Neural cell (in vitro differentiated cells): ENCODE measurements around the gene ZCCHC17. TPM values are rescaled to one million over a fixed set of nuclear protein-coding genes. Genes with fewer than 3 reads are reported as not detected.

ENCODE experiments used
- H2AFZ ChIP-seq: fragments of 200-600, 300-800 bp; sonication (generic), shearing (Covaris generic); 2 replicates; pipeline ENCODE4 v1.6.0; 2014; ENCODE audit warnings: low read depth, mild to moderate bottlenecking, antibody characterized with exemption, low read length, moderate library complexity
- H3F3A ChIP-seq: fragments of 200-600 bp; shearing (Covaris generic); 2 replicates; pipeline ENCODE4 v1.6.1; 2016; ENCODE audit warnings: mild to moderate bottlenecking, moderate library complexity, mixed read lengths, antibody characterized with exemption, low read length; ENCODE audit not compliant: insufficient read depth, poor library complexity, severe bottlenecking
- H3K27ac ChIP-seq: fragments of 200-600, 300-800 bp; sonication (generic), shearing (Covaris generic); 2 replicates; pipeline ENCODE4 v1.5.1; 2014; ENCODE audit warnings: mild to moderate bottlenecking, low read length, moderate library complexity
- H3K27me3 ChIP-seq: fragments of 300-800, 200-600 bp; sonication (generic), shearing (Covaris generic); 2 replicates; pipeline ENCODE4 v1.6.0; 2014; ENCODE audit warnings: mild to moderate bottlenecking, low read depth, low read length, moderate library complexity; ENCODE audit not compliant: insufficient read depth
- H3K36me3 ChIP-seq: fragments of 300-800, 200-600 bp; sonication (generic), shearing (Covaris generic); 2 replicates; pipeline ENCODE4 v1.5.1; 2014; ENCODE audit warnings: mild to moderate bottlenecking, antibody characterized with exemption, low read length, moderate library complexity; ENCODE audit not compliant: insufficient read depth
- H3K4me2 ChIP-seq: fragments of 300-800, 200-600 bp; sonication (generic), shearing (Covaris generic); 2 replicates; pipeline ENCODE4 v1.6.0; 2014; ENCODE audit warnings: mild to moderate bottlenecking, low read length
- H3K4me3 ChIP-seq: fragments of 300-800, 200-600 bp; sonication (generic), shearing (Covaris generic); 2 replicates; pipeline ENCODE4 v1.5.1; 2014; ENCODE audit warnings: mild to moderate bottlenecking, low read length, moderate library complexity
- H3K79me2 ChIP-seq: fragments of 200-600 bp; shearing (Covaris generic); replicated peaks from 2 replicates; pipeline ENCODE4 v1.6.0; 2014; ENCODE audit warnings: mild to moderate bottlenecking, low read length, moderate library complexity; ENCODE audit not compliant: insufficient read depth
- H3K9ac ChIP-seq: fragments of 300-800, 200-600 bp; sonication (generic), shearing (Covaris generic); 2 replicates; pipeline ENCODE4 v1.6.1; 2016; ENCODE audit warnings: mild to moderate bottlenecking, low read length, mixed read lengths
- H3K9me2 ChIP-seq: fragments of 200-600 bp; shearing (Covaris generic); 2 replicates; pipeline ENCODE4 v1.6.1; 2016; ENCODE audit warnings: mild to moderate bottlenecking, low read length, mixed read lengths; ENCODE audit not compliant: insufficient read depth
- H3K9me3 ChIP-seq: fragments of 200-600, 300-800 bp; sonication (generic), shearing (Covaris generic); 2 replicates; pipeline ENCODE4 v1.6.1; 2016; ENCODE audit warnings: mild to moderate bottlenecking, mixed run types, low read length, moderate library complexity, mixed read lengths
- H4K20me1 ChIP-seq: fragments of 200-600 bp; shearing (Covaris generic); 2 replicates; pipeline ENCODE4 v1.6.1; 2016; ENCODE audit warnings: mild to moderate bottlenecking, mixed run types; ENCODE audit not compliant: insufficient read depth
- CTCF ChIP-seq: fragments of 450-650 bp; IDR thresholded peaks from 2 replicates; pipeline ENCODE4 v1.5.1; 2014; ENCODE audit warnings: antibody characterized with exemption, mild to moderate bottlenecking, moderate library complexity; ENCODE audit not compliant: poor library complexity, severe bottlenecking
- EP300 ChIP-seq: fragments of 450-650 bp; conservative IDR thresholded peaks from 2 replicates; pipeline ENCODE4 v1.6.1; 2014; ENCODE audit warnings: antibody characterized with exemption, mild to moderate bottlenecking, moderate library complexity; ENCODE audit not compliant: poor library complexity, severe bottlenecking
- EZH2 ChIP-seq: fragments of 200-600, 300-800 bp; shearing (Covaris generic), sonication (generic); IDR thresholded peaks from 2 replicates; pipeline ENCODE4 v1.6.1; 2014; ENCODE audit warnings: antibody characterized with exemption, low read length, borderline replicate concordance, mild to moderate bottlenecking; ENCODE audit not compliant: insufficient read depth, poor library complexity, severe bottlenecking
- MXI1 ChIP-seq: fragments of 450-650 bp; conservative IDR thresholded peaks from 2 replicates; pipeline ENCODE4 v1.6.1; 2014; ENCODE audit warnings: antibody characterized with exemption, mild to moderate bottlenecking; ENCODE audit not compliant: poor library complexity, severe bottlenecking
- POLR2AphosphoS5 ChIP-seq: IDR thresholded peaks from 2 replicates; pipeline ENCODE4 v1.6.1; 2012
- RAD21 ChIP-seq: fragments of 450-650 bp; conservative IDR thresholded peaks from 2 replicates; pipeline ENCODE4 v1.6.1; 2014; ENCODE audit warnings: antibody characterized with exemption, mild to moderate bottlenecking, moderate library complexity
- REST ChIP-seq: IDR thresholded peaks from 2 replicates; pipeline ENCODE4 v1.6.1; 2012; ENCODE audit warnings: borderline replicate concordance
- SMC3 ChIP-seq: fragments of 450-650 bp; conservative IDR thresholded peaks from 2 replicates; pipeline ENCODE4 v1.6.1; 2014; ENCODE audit warnings: antibody characterized with exemption, mild to moderate bottlenecking, moderate library complexity; ENCODE audit not compliant: poor library complexity
- TAF1 ChIP-seq: IDR thresholded peaks from 2 replicates; pipeline ENCODE4 v1.6.1; 2012; ENCODE audit warnings: low read depth
- polyA plus RNA-seq: library from polyadenylated mRNA; depleted of rRNA; stranded (reverse); fragments of >200 nt; gene quantifications from 2 replicates; pipeline ENCODE4 v1.2.3, GENCODE V29; 2014

The ZCCHC17 gene
- polyA plus RNA-seq, 1 donor from 2014 or later = 146 TPM

GRCh38 chr1:31366796-31367195 lies 70.0 kb downstream of the ZCCHC17 start:
- H3K27me3 ChIP-seq = no peaks in the 10 kb centered on the region
- no peak overlapping the region for H2AFZ ChIP-seq
- H3K79me2 ChIP-seq = no peaks in the 10 kb centered on the region
- no peaks in the 10 kb centered on the region for H3K9me3 ChIP-seq
- no peaks in the 10 kb centered on the region for H3K36me3 ChIP-seq
- no peaks in the 10 kb centered on the region for H3K9me2 ChIP-seq
- H3K4me3 ChIP-seq = no peak overlapping the region
- no peaks in the 10 kb centered on the region for H3F3A ChIP-seq
- no peak overlapping the region for H3K9ac ChIP-seq
- no peak overlapping the region for H3K27ac ChIP-seq
- TF ChIP-seq POLR2AphosphoS5 = no peak
- no peak for TF ChIP-seq EZH2
- TF ChIP-seq SMC3 = no peak
- TF ChIP-seq CTCF = no peak
- no peak for TF ChIP-seq MXI1
- no peak for TF ChIP-seq REST
- no peak for TF ChIP-seq EP300
- no peak for TF ChIP-seq RAD21
- TF ChIP-seq TAF1 = no peak
- no peak overlapping the region for H3K4me2 ChIP-seq
- H4K20me1 ChIP-seq = no peaks in the 10 kb centered on the region

- no peaks in the 10 kb centered on the region for H3K9me3 ChIP-seq
- H3K9me2 ChIP-seq = no peaks in the 10 kb centered on the region
- no peaks in the 10 kb centered on the region for H3K27me3 ChIP-seq
- H4K20me1 ChIP-seq = no peaks in the 10 kb centered on the region
- H3K9ac ChIP-seq = no peak overlapping the region
- no peak overlapping the region for H3K4me2 ChIP-seq
- H3K27ac ChIP-seq = no peak overlapping the region
- H3K79me2 ChIP-seq = no peaks in the 10 kb centered on the region
- H2AFZ ChIP-seq = no peak overlapping the region
- H3K36me3 ChIP-seq = no peaks in the 10 kb centered on the region
- H3K4me3 ChIP-seq = no peak overlapping the region
- no peaks in the 10 kb centered on the region for H3F3A ChIP-seq
- TF ChIP-seq CTCF = no peak
- no peak for TF ChIP-seq TAF1
- TF ChIP-seq EZH2 = no peak
- TF ChIP-seq SMC3 = no peak
- no peak for TF ChIP-seq EP300
- TF ChIP-seq MXI1 = no peak
- TF ChIP-seq RAD21 = no peak
- no peak for TF ChIP-seq REST
- no peak for TF ChIP-seq POLR2AphosphoS5
These were observed 71.8 kb downstream of the ZCCHC17 start for GRCh38 chr1:31368611-31369107.
